Colonic mucosa (tissue), 4 donors: ENCODE results near the gene FRMD4B. TPM values are rescaled to one million over a fixed set of nuclear protein-coding genes. Genes with fewer than 3 reads are reported as not detected.

Experiments
- DNase-seq: peaks from one replicate; pipeline ENCODE4 v3.0.0-alpha.2; 2020
- H3K27ac ChIP-seq: fragments of 200-600 bp; one replicate; pipeline ENCODE4 v1.8.0; 2021
- H3K27me3 ChIP-seq: fragments of 200-600 bp; one replicate; pipeline ENCODE4 v1.8.0; 2021
- H3K36me3 ChIP-seq: fragments of 200-600 bp; one replicate; pipeline ENCODE4 v1.8.0; 2021
- H3K4me1 ChIP-seq: fragments of 200-600 bp; one replicate; pipeline ENCODE4 v1.8.0; 2021; ENCODE audit warnings: mild to moderate bottlenecking
- H3K4me3 ChIP-seq: fragments of 200-600 bp; one replicate; pipeline ENCODE4 v1.8.0; 2021
- H3K9ac ChIP-seq, 2 donors: one replicate each; pipeline ENCODE4 v1.7.0; 2013; ENCODE audit warnings: control low read depth in 2 of 2, low read depth in 2 of 2, low read length in 2 of 2
- H3K9me3 ChIP-seq: fragments of 200-600 bp; one replicate; pipeline ENCODE4 v1.8.0; 2021
- CTCF ChIP-seq: fragments of 200-600 bp; IDR thresholded peaks from one replicate; pipeline ENCODE4 v1.8.0; 2022; ENCODE audit warnings: antibody characterized with exemption, mild to moderate bottlenecking
- intact Hi-C: fragments of 100-400 bp; cut with DNase I; formaldehyde crosslinking; loops from one replicate; pipeline ENCODE4 v1.14.1; 2022
- total RNA-seq, 2 donors: library from RNA; stranded (reverse); fragmentation: NEBNext Ultra II Directional in 1 of 2; extraction: Animal tissue kit (Norgen Biotek cat#: 25700) in 1 of 2; gene quantifications; one replicate each; pipeline ENCODE4 v1.2.1, GENCODE V29; 2021
- donor health status: healthy.
- donor health status: DM: no; HTN: no; CAD: no.
- donor health status: DM: no; HTN: no; CAD: no.

Gene FRMD4B
- total RNA-seq, 2 donors from 2014 or later = 13.5 to 21.1 TPM

GRCh38 chr3:69360690-69361089 lies 25.2 kb downstream of the FRMD4B start:
- no peak for TF ChIP-seq CTCF
- Histone ChIP-seq H3K9me3 (no peaks in the 10 kb centered on the region), H3K27ac (no peak overlapping the region), H3K27me3 (no peaks in the 10 kb centered on the region), H3K4me3 (no peak overlapping the region), H3K4me1 (no peaks in the 10 kb centered on the region), H3K36me3 (no peaks in the 10 kb centered on the region), H3K9ac (no peak overlapping the region)
- no peak for DNase-seq
- intact Hi-C loops = no loop called here

- no peak for DNase-seq
- H3K27me3 ChIP-seq = no peaks in the 10 kb centered on the region
- H3K4me1 ChIP-seq = no peaks in the 10 kb centered on the region
- no peaks in the 10 kb centered on the region for H3K36me3 ChIP-seq
- no peak overlapping the region for H3K9ac ChIP-seq
- intact Hi-C loops = no loop called here
- no peaks in the 10 kb centered on the region for H3K9me3 ChIP-seq
- TF ChIP-seq CTCF = no peak
- H3K27ac ChIP-seq = no peak overlapping the region
- H3K4me3 ChIP-seq = no peak overlapping the region
Observed at GRCh38 chr3:69359916-69360315, 26.0 kb downstream of the FRMD4B start.

- Histone ChIP-seq H3K27me3 (no peaks in the 10 kb centered on the region), H3K4me3 (no peak overlapping the region), H3K4me1 (no peaks in the 10 kb centered on the region), H3K9ac (no peak overlapping the region), H3K9me3 (no peaks in the 10 kb centered on the region), H3K27ac (no peak overlapping the region), H3K36me3 (no peaks in the 10 kb centered on the region)
- DNase-seq = no peak
- intact Hi-C loops = no loop called here
- no peak for TF ChIP-seq CTCF
Observed at GRCh38 chr3:69359339-69359893, 26.5 kb downstream of the FRMD4B start.

GRCh38 chr3:69357196-69357595 lies 28.7 kb downstream of the FRMD4B start:
- TF ChIP-seq CTCF = no peak
- no peaks in the 10 kb centered on the region for H3K27me3 ChIP-seq
- no peaks in the 10 kb centered on the region for H3K9me3 ChIP-seq
- DNase-seq = no peak
- H3K9ac ChIP-seq = no peak overlapping the region
- intact Hi-C loops = no loop called here
- no peaks in the 10 kb centered on the region for H3K4me1 ChIP-seq
- H3K36me3 ChIP-seq = no peaks in the 10 kb centered on the region
- H3K4me3 ChIP-seq = no peak overlapping the region
- no peak overlapping the region for H3K27ac ChIP-seq

GRCh38 chr3:69354948-69355347 lies 30.9 kb downstream of the FRMD4B start:
- H3K4me3 ChIP-seq = no peak overlapping the region
- TF ChIP-seq CTCF = no peak
- intact Hi-C loops = no loop called here
- H3K4me1 ChIP-seq = no peaks in the 10 kb centered on the region
- no peak overlapping the region for H3K27ac ChIP-seq
- H3K36me3 ChIP-seq = no peaks in the 10 kb centered on the region
- no peaks in the 10 kb centered on the region for H3K27me3 ChIP-seq
- no peak overlapping the region for H3K9ac ChIP-seq
- DNase-seq = no peak
- no peaks in the 10 kb centered on the region for H3K9me3 ChIP-seq

- Histone ChIP-seq H3K9me3 (no peaks in the 10 kb centered on the region), H3K9ac (no peak overlapping the region), H3K4me3 (no peak overlapping the region), H3K36me3 (no peaks in the 10 kb centered on the region), H3K27me3 (no peaks in the 10 kb centered on the region), H3K27ac (no peak overlapping the region), H3K4me1 (no peaks in the 10 kb centered on the region)
- no peak for DNase-seq
- TF ChIP-seq CTCF = no peak
- intact Hi-C loops = no loop called here
Observed at GRCh38 chr3:69353503-69353902, 32.4 kb downstream of the FRMD4B start.
